Measurements from ENCODE around the gene FIBCD1.

The FIBCD1 gene

GRCh38 chr9:130920762-130921299 is 18.2 kb downstream of the FIBCD1 start:
- H3K4me3 ChIP-seq (ENCODE audit: low read depth, low read length) = no peak overlapping the region
- no peak for DNase-seq (ENCODE audit: low read depth)
- TF ChIP-seq, protein P1, sequence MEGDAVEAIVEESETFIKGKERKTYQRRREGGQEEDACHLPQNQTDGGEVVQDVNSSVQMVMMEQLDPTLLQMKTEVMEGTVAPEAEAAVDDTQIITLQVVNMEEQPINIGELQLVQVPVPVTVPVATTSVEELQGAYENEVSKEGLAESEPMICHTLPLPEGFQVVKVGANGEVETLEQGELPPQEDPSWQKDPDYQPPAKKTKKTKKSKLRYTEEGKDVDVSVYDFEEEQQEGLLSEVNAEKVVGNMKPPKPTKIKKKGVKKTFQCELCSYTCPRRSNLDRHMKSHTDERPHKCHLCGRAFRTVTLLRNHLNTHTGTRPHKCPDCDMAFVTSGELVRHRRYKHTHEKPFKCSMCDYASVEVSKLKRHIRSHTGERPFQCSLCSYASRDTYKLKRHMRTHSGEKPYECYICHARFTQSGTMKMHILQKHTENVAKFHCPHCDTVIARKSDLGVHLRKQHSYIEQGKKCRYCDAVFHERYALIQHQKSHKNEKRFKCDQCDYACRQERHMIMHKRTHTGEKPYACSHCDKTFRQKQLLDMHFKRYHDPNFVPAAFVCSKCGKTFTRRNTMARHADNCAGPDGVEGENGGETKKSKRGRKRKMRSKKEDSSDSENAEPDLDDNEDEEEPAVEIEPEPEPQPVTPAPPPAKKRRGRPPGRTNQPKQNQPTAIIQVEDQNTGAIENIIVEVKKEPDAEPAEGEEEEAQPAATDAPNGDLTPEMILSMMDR (conservative IDR thresholded peaks at IDR 0.05; ENCODE audit: low read depth, low read length) = no peak

- TF ChIP-seq, protein P1 (conservative IDR thresholded peaks at IDR 0.05; ENCODE audit: low read depth, low read length) = no peak
- no peak overlapping the region for H3K4me3 ChIP-seq (ENCODE audit: low read depth, low read length)
- DNase-seq (ENCODE audit: low read depth) = no peak
These were observed 18.8 kb downstream of the FIBCD1 start for GRCh38 chr9:130920233-130920632.

GRCh38 chr9:130919559-130920145 is 19.4 kb downstream of the FIBCD1 start:
- DNase-seq (ENCODE audit: low read depth) = no peak
- no peak overlapping the region for H3K4me3 ChIP-seq (ENCODE audit: low read depth, low read length)
- TF ChIP-seq, protein P1 (conservative IDR thresholded peaks at IDR 0.05; ENCODE audit: low read depth, low read length) = no peak

- TF ChIP-seq, protein P1 (conservative IDR thresholded peaks at IDR 0.05; ENCODE audit: low read depth, low read length) = no peak
- no peak for DNase-seq (ENCODE audit: low read depth)
- H3K4me3 ChIP-seq (ENCODE audit: low read depth, low read length) = no peak overlapping the region
These were observed 20.1 kb downstream of the FIBCD1 start for GRCh38 chr9:130918826-130919558.

- TF ChIP-seq, protein P1 (conservative IDR thresholded peaks at IDR 0.05; ENCODE audit: low read depth, low read length) = no peak
- DNase-seq (ENCODE audit: low read depth) = no peak
- H3K4me3 ChIP-seq (ENCODE audit: low read depth, low read length) = no peak overlapping the region
These were observed 20.8 kb downstream of the FIBCD1 start for GRCh38 chr9:130918101-130918825.

DNA sequence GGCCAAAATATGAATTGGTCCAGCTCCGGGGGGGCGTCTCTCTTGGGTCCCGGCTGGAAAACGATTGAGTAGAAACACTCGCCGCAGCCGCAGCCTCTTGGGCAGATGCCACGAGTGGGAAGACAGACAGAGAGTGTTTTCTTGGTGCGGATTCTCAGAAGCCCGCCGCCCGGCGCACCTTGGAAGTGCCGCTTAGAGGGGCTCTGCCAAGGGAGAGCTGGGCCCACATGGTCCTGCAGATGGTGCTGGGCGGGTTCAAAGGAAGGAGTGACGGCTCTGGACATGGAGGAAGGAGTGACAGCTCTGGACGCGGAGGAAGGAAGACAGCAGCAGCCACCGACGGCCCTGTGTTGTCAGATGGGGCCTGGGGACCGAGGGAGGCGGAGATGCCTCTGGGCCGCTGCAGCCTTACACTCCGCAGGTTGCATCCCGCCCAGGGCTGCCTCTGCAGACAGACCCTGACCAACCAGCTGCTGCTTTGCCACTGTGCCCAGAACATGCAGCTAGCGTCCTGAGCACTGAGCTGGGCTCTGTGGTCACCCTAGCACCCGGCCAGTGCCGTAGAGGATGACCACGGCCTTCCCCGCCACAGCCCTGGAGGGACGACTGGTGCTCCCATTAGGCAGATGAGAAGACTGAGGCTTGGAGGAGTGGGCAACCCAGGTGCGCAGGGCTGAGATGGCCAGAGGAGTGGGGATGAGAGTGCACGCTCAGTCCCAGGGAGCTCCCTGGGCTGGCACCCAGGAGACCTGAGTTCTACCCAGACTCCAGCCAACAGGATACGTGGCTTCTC is 21.7 kb downstream of the FIBCD1 start:
- TF ChIP-seq, protein P1 (conservative IDR thresholded peaks at IDR 0.05; ENCODE audit: low read depth, low read length) = no peak
- H3K4me3 ChIP-seq (ENCODE audit: low read depth, low read length) = no peak overlapping the region
- no peak for DNase-seq (ENCODE audit: low read depth)

Measured in choroid plexus epithelial cell (primary cell).